Left lobe of liver (tissue), 2 donors: ENCODE data around the gene MGRN1. TPM values are rescaled to one million over a fixed set of nuclear protein-coding genes. Genes with fewer than 3 reads are reported as not detected.

Source experiments
- ATAC-seq: fragments of 200-7000 bp; cut with Tn5 transposase; one replicate; pipeline ENCODE4 v1.9.1; 2020; ENCODE audit warnings: mild to moderate bottlenecking, moderate library complexity
- DNase-seq: peaks from one replicate; pipeline ENCODE4 v3.0.0-alpha.2; 2020; ENCODE audit warnings: low spot score
- total RNA-seq: library from RNA; stranded (reverse); gene quantifications from one replicate; pipeline ENCODE4 v1.2.1, GENCODE V29; 2021
- donor health status: DM: no; HTN: no; CAD: no; lungs with moderate emphysema.
- donor health status: DM: no; HTN: yes; CAD: no.

The MGRN1 gene
- total RNA-seq, 1 donor from 2014 or later: 59.5 TPM

DNA sequence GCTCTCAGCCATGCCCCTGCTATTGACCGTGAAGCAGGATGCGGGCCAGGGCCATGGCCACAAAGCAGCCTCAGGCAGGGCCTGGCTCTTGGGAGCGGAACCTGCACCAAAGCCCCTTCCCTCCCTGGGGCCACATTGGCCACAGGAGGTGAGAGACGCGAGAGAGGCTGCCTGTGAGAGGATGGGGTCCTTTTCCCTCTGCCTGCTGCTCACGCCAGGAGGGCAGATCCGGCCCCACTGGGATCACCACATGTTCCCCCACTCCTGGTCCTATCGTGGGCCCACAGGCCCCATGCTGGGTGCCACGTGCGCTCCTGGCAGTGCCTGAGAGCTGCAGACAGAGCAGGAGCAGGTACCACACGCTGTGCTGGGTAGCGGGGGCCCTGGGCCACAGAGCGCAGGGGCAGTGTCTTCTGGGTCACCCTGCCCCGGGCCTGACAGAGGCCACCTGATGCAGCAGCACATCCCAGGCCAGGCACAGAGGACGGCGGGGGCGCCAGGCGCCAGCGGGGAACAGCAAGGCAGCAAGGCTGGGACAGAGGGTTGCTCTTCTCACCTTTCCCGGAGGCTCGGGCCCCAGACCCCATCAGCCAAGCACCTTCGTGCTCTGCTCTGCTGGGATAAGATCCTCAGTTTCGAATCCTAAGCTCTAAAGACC, 59.6 kb downstream of the MGRN1 start:
- peak; percentile 87 for DNase-seq
- peak; percentile 35 for ATAC-seq

DNA sequence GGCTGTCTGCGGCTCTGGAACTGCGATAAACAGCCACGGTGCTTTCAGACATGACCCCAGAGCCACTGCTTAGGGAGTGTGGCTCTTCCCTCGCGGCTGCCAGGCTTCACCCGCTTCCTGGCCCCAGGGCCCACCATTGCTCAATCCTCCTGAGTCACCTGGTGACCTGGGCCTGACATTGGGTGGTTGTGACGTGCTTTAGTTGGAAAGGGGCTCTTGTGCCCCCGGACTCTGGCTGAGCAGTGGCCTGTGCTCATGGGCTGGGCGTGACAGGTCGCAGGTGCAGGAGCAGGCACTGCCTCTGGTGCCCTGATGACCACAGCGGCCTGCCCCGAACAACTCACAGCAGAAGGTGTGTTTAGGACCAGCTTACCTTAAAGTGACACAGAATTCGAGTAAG, 60.1 kb downstream of the MGRN1 start:
- ATAC-seq (peak; percentile 40), DNase-seq (peak; percentile 98)

DNA sequence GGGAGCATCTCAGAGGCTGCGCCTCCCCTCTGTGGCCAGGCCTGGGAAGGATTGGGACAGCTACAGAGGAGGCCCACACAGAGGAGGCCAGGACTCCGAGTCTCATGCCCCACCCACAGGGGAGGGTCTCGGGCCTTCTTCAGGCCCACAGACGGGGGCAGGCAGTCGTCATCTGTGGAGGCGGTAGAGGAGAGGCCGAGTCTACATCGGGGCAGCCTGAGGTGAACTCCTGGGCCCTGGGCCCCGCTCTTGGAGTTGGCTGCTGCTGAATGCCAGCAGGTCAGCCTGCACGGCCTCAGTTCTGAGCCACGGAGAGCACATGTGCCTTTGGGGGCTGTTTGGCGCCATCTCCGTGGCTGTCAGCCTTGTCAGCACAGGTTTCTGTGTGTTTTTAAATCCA, 60.7 kb downstream of the MGRN1 start:
- ATAC-seq (peak; percentile 24), DNase-seq (peak; percentile 84)

DNA sequence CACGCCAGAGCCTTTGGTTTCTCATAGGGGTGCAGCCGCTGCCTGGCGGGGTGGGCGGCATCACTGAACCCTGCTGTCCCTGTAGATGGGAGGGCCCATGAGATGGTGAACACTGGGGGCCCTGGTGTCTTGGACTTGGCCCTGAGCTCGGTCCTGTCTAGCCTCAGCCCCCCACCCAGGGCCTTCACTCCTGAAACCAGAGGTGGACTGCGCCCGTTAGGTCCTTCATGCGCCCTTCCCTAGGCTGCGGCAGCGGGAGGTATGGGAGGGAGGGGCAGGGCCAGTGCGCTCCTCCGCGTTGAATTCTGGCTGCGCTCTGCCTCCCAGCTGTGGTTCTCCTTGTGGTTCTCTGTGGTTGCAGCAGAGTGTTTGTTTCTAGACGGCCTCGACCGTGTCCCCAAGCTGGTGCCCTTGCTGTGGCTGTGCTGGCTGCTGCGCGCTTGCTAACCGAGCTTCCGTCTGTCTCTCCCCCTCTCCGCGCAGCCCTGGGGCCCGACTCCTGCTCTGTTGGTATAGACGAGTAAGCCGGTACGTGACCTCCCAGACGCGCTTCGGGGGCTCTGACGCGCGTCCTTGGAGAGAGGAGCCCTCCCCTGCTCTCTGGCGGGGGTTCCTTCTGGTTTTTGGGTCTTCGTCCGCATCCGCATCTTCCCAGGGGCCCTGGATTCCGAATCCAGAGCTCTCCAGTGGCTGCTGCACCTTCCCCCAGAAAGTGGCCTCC, 61.3 kb downstream of the MGRN1 start:
- DNase-seq (no peak), ATAC-seq (no peak)

DNA sequence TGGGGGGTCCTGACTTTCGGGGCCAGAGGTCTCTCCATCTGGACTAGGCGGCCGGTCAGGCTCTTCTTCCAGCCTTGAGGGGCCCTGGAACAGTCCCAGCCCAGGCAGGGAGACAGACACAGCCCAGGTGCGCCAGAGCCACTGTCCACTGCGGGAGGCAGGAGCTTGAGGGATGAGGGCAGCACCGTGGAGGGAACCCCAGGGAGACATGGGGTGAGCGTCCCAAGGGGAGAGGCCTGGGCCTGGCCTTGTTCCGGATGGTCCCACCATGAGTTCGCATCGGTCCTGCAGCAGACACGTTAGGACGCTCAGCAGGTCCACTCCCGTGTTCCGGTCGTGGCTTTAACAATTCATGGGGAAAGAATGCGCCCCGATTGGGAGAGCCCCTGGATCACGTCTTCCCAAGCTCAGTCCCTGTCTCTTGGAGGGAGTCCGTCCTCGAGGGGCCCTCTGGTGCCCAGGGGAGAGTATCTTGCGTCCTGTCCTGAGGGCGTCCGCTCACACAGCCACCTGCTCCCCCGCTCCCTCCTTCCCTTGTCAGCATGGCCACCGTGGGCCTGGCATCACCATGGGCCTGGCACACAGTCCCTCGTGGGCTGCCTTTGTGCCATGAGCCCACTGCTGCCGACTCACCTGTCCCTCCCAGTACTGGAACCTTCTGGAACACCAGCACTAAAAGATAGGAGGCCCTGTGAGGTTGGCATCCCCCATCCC, 62.0 kb downstream of the MGRN1 start:
- ATAC-seq (no peak), DNase-seq (no peak)

DNA sequence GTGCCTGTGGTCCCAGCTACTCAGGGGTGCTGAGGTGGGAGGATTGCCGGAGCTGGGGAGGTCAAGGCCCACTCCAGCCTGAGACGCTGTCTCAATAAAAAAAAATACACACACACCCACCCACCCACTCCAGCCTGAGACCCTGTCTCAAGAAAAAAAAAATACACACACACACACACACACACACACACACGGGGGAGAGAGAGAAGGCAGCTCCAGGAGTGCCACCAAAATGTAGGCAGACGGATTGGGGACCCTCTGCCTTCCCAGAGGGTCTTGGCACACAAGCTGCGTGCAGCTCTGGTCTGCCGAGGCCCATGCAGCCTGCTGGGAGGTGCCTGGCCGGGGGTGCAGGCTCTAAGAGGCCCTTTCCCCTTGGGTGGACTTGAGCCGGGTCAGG, 62.8 kb downstream of the MGRN1 start:
- DNase-seq: no peak
- ATAC-seq: no peak

DNA sequence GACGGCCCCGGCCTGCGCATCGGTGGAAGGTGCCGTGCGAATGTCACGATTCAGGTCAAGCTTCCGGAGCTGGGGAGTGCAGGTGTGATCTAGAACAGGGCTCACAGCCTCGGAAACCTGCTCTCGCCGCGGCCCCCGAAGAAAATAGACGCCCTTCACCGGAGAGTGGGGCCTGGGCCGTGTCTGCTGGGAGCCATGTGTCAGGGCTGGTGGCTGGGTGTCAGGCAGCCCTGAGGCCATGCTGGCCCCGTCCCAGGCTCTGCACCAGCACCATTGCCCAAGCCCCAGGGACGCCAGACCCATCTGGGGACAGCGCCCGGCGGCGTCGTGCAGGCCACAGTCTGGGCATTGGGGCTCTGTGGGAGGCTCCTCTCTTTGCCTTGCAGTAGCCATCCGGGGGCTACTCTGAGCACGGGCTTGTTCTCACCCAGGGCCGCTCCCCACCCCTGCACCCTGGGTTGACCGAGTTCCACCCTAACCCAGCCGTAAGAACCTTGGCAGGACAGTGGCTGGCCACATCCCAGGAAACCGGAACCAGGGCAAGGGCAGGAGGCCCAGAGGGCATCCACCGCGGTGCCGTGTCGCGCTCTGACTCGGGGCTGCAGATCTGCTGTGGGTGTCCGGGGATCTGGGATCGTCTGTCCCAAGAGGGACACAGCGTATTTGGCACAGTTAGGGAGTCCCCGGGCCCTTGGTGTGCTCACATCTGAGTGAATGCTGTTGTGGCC, 63.5 kb downstream of the MGRN1 start:
- DNase-seq (peak; percentile 95), ATAC-seq (peak; percentile 42)

DNA sequence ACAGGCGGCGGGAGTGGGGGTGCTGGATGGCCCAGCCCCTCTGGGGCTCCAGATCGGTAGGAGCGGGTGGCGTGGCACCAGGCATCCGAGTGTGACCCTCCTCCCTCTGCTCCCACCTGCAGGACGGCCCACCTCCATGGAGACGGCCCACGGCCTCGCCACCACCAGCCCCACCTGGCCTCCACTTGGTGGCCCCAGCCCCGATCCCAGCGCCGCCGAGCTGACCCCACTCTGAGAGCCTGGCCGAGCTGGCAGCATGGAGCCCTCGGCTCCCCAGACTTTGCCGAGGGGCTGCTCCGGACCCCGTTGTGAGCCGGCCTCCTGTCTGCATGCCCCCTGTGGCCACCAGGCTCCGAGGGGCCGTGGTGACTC, 64.0 kb downstream of the MGRN1 start:
- no peak for DNase-seq
- ATAC-seq: no peak

DNA sequence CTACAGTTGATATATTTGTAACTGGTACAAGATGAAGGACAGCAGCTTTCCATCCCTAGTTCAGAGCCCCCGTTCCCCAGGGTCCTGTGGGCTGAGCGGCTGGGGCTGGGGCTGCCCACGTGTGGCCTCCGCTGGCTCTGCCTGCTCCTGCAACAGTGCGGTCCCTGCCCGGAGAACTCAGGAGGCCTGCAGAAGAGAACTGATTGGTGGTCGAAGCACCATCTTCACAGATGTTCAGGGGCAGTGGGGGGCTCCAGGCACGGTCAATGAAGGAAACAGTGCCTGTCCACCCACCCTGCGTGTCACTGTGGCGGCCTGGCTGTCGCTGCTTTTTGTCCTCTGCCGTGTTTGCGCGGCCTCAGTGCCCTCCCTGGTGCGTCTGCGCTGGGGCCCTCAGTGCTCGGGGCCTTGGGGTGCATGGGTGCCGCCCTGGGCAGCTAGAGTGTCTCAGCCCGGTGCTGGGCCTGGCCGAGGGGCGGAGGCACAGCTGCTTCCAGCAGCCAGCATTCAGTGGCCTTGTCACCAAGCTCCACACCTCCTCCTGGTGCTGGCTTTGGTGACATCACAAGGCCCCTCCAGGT, 64.6 kb downstream of the MGRN1 start:
- DNase-seq: peak; percentile 56
- no peak for ATAC-seq

DNA sequence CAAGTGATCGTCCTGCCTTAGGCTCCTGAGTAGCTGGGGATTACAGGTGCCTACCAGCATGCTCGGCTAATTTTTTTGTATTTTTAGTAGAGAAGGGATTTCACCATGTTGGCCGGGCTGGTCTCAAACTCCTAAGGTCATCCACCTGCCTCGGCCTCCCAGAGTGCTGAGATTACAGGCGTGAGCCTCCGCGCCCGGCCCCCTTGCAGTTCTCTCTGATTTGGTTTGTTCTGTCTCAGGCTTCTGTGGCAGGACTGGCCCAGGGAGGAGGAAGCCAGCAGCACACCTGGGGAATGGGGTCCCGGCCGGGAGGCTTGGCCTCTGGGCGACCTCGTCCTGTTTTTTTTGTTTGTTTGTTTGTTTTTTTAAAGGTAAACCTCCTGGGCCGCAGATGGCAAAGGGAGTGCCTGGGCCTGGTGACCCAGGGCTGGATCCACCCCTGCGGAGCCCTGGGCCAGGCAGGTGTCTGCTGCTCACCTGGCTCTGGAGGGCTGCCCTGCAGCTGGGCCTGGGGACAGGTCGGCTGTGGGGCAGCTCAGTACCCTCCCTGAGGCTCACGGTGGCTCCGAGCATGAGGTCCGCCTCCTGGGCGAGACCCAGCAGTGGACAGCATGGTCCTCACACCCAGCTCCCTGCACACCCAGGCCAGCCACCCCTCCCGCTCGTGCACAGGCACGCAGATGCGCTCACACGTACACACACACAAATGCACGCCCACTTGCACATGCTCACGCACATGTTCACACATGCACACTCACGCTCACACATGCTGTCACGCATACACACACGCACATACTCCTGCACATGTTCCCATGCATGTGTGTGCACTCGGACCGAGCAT, 65.5 kb downstream of the MGRN1 start:
- ATAC-seq (no peak), DNase-seq (peak; percentile 50)

DNA sequence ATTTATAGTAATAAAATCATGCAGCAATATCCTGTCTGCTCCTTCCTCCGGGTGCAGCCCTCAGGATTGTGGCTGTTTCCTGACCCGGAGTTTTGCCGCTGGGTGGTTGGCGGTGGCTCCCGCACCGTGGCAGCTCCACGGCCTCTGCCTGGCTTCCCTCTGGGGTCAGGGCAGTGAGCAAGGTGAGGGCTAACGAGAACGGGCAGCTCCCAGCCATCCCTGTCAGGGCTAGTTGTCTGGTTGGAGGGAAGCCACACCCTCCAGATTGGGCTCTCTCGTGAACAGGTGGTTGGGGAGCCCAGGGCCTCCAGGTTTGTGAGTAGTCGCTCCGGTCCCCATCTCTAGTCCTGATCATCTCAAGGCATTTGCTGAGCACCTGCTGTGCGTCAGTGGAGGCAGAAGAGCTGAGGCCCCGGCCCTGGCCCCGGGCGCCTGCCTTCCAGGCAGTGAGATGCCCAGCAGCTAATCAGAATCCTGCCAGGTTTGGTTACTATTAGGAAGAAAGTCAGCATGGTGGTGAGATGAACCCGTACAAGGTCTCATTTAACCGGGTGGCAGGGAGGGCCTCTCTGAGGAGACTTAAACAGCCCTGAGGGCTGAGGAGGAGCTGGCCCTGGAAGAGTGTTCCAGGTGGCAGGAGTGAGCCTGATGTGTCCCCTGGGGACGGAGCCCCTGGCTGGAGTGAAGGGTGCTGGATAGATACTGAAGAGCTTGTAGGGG, 66.5 kb downstream of the MGRN1 start:
- DNase-seq (peak; percentile 50), ATAC-seq (no peak)

DNA sequence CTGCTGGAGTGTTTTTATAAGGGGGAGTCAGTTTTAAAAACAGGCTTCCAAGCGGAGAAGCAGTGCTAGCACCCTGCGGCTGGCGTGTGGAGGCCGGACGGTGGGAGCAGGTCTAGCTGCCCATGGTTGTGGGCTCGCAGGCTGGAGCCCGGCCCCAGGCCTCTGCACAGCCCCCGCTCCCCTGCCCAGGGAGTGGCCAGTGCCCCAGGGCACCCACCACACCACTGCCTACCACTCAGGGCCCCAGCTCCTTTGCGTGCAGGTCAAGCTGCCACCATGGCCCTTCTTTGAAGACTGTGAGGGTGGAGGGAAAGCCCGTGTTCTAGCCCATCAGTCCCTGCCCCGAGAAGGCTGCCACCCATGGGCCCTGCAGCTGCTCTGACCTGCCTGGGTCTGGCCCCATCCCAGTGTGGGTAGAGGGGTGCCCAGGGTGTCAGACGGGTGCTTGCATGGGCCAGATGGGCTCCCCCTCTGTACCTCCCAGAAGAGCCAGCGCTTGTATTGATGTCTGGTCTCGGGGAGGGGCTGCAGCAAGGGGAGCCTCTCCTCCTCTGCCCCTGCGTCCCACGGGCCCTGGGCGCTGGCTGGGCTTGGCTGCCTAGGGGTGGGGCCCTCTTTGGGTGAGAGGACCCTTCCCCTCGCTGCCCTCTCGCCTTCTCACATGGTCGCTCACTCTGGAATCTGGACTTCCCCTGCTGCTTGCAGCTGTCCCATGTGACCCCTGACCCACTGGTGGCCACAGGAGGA, 67.2 kb downstream of the MGRN1 start:
- ATAC-seq (no peak), DNase-seq (peak; percentile 51)

DNA sequence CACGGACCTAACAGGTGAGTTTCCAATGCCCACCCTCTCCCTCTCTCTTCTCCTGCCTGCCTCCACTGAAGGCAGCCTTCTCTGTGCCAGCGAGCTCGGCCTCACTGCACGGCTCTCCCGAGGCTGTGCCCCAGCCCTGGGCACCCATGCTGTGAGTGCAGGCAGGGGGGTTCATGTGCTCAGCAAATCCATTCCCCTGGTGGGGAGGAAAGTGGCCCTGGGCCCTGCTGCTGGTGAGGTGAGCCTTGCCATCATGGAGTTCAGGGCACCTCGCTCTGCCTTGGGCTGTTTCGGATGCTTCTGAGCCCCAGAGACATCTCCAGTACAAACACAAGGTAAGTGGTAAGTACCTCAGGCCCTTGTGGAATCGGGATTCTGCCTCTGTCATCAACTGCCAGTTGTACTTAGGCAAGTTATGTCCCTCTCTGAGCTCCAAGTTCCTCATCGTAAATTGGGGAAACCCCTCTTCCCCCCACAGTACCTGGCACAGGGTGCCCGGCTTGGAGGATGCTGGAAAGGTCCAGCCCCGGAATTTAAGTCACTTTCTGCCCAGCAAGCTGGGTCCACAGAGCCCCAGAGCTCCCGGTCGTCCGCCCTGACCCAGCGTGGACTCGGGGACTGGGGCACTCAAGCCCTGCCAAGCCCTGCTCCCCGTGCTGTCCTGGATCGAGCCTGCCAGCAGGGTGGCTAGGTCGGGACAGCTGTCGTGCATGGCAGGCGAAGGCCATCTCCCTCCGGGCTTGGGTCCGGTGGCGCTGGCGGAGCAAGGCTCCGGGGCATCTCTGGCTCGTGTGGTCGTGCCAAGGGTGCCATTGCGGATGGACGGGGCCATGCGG, 68.1 kb downstream of the MGRN1 start:
- DNase-seq: no peak
- peak; percentile 7 for ATAC-seq

DNA sequence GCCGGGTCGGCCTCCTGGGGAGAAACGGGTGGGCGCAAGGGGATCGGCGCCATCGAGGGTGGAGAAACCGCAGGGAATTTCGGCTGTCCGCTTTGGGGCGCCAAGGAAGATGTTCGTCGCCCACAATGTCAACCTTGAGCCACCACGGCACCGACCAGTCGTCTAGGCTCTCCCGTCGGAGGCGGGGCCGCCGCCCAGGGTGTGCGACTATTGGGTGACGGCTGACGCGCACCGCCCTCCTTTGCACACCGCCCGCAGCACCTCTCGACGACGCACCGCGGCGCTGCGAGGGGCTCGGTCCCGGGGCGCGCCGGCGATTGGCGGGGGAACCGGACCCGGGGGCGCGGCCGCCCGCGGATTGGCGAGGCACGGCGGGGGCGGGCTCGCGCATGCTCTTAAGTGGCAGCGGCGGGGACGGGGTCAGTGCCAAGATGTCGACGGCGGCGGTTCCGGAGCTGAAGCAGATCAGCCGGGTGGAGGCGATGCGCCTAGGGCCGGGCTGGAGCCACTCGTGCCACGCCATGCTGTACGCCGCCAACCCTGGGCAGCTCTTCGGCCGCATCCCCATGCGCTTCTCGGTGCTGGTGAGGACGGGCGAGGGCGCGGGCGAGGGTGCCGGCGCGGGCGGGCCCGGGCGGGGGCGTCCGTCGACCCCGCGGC, 68.8 kb downstream of the MGRN1 start, which contains the start of gene NUDT16L1:
Gene NUDT16L1, plus strand, starts transcription at position 267 of the 660 bp plus-strand sequence. Its CDS starts 165 bp downstream, at position 432.
- ATAC-seq (peak; percentile 78), DNase-seq (peak; percentile 98)

DNA sequence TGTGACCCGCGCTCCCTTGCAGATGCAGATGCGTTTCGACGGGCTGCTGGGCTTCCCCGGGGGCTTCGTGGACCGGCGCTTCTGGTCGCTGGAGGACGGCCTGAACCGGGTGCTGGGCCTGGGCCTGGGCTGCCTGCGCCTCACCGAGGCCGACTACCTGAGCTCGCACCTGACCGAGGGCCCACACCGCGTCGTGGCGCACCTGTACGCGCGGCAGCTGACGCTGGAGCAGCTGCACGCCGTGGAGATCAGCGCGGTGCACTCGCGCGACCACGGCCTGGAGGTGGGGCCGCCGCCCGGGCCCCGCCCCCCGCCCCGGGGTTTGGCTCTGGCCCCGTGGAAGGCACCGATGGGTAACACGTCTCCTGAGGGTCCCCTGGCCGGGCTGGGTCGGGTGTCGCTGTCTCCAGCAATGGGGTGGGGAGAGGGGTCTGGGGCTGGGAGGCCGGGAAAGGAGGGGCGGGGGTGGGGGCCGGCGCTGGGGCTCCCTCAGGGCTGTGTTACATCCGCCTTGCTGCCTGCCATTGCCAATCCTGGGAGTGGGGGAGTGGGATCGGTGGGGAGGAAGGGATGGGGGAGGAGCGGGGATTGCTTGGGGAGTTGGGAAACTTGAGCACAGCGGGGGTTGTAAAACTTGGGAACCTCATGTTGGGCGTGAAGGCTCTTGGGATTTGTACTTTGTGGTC, 69.5 kb downstream of the MGRN1 start:
- ATAC-seq (peak; percentile 40), DNase-seq (peak; percentile 72)

DNA sequence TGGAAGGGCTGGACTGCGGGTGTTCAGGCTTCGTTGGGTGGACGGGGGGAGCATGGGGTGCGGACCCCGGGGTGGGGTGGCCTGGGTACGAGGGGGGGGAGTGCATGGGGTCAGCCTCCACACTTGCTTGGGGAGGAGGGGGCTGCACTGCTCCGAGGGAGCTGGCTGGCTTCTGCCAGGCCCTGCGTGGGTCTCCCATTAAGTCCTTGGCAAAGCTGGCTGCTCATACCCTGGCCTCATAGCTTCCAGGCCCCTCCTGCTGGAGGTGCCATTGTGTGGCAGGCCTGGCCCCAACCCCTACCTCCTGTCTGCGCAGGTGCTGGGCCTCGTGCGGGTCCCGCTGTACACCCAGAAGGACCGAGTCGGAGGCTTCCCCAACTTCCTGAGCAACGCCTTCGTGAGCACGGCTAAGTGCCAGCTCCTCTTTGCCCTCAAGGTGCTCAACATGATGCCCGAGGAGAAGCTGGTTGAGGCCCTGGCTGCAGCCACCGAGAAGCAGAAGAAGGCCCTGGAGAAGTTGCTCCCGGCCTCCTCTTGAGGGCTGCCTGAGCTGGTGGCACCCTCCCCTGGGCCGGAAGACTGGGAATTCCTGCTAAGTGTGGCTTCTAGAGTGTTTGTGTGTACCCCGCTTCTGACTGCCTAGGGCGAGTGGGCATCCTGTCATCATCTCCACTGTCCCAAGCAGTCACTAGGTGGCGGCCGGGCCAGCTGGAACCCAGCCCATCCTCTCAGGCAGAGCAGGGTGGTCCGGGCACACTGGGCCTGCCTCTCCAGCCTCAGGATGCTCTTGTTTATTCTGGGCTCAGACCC, 70.2 kb downstream of the MGRN1 start:
- ATAC-seq: no peak
- peak; percentile 56 for DNase-seq
